GM12874 (cell line): ENCODE data around the gene PNPLA7.

ENCODE experiments used
- CTCF ChIP-seq: IDR thresholded peaks from 2 replicates; pipeline ENCODE4 v1.5.1; 2011; ENCODE audit warnings: low read depth, mild to moderate bottlenecking, control low read depth, low read length, moderate library complexity; ENCODE audit not compliant: insufficient read depth

Gene PNPLA7

GRCh38 chr9:137550231-137550621 is at the start of gene PNPLA7:
PNPLA7 (minus strand) TSS chr9:137550402; CDS start chr9:137550197, 205 bp downstream.
- TF ChIP-seq CTCF = no peak

- no peak for TF ChIP-seq CTCF
These were observed 48.7 kb upstream of the PNPLA7 start for GRCh38 chr9:137598943-137599342.

GRCh38 chr9:137593176-137593575 is 43.0 kb upstream of the PNPLA7 start:
- no peak for TF ChIP-seq CTCF

GRCh38 chr9:137592767-137593166 is 42.6 kb upstream of the PNPLA7 start:
- TF ChIP-seq CTCF = no peak

GRCh38 chr9:137590469-137591383 is 40.5 kb upstream of the PNPLA7 start, which contains the start of gene ZMYND19:
ZMYND19 (minus strand) TSS chr9:137590512; CDS start chr9:137590263, 249 bp downstream.
- no peak for TF ChIP-seq CTCF

GRCh38 chr9:137590123-137590468 is 39.9 kb upstream of the PNPLA7 start:
- TF ChIP-seq CTCF = no peak

- TF ChIP-seq CTCF = no peak
These were observed 39.4 kb upstream of the PNPLA7 start for GRCh38 chr9:137589441-137590122.
